GM21717 (cell line): Measurements from ENCODE around the gene RAI14.

Source experiments
- ATAC-seq: cut with Tn5 transposase; IDR thresholded peaks from one replicate; pipeline ENCODE4 v1.9.1; 2021; ENCODE audit warnings: mild to moderate bottlenecking, moderate library complexity; ENCODE audit not compliant: unreplicated experiment

RAI14 gene

GRCh38 chr5:34656001-34656699 is at the start of gene RAI14:
Gene RAI14, plus strand, starts transcription at chr5:34656328. Its CDS starts 30,592 bp downstream, at chr5:34686920.
- ATAC-seq: no peak

DNA sequence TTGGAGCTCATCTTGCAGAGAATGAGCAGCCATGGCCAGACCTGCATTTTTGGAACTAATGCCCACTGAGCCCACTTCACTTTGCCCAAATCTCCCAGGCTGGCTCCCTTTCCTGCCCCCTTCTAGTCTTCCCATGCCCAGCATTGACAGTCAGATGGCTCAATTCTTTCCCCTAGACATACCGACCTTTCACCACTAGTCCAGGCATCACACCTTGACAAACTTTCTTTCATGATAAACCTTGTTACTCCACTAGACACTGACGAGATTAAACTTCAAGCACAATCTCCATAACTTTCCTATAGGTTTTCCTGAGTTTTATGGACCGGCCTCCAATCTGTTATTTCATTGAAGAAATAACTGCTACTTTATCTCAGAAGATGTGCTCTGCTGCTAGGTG is 47.8 kb upstream of the RAI14 start:
- ATAC-seq: no peak

DNA sequence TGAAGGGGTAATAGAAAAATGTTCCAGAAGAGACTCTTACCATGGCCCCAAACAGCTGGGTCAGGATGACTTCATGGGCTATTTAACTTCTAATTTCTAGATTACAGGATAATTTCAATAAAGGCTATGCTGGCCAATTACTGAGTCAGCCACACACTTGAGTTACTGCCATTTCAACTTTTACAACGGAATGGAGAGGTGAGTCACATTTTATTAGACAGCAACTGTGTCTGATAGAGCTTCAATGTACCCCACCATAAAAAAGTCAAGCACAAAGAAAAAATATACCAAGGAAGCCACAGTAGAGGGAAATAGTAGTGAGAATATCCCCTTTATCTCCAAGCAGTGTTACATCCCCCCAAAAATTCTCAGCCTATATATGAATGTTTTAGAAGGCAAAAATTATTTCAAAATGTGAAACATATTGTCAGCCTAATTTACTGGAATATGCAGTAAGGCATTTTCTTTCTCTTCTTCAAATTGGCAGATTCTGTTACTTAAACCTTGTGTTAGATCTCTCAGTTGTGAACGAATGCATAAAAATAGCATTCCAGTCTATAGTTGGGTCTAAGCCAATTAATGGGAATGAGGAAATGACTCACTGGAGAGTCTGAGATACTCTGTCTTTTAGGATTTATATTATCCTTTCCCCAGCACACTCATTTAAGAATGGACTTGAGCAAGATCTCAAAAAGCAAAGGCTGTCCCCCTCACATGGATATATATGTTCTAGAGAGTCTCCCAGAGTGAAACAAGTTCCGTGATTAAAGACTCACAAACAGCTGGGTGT is 47.1 kb upstream of the RAI14 start:
- ATAC-seq: no peak

DNA sequence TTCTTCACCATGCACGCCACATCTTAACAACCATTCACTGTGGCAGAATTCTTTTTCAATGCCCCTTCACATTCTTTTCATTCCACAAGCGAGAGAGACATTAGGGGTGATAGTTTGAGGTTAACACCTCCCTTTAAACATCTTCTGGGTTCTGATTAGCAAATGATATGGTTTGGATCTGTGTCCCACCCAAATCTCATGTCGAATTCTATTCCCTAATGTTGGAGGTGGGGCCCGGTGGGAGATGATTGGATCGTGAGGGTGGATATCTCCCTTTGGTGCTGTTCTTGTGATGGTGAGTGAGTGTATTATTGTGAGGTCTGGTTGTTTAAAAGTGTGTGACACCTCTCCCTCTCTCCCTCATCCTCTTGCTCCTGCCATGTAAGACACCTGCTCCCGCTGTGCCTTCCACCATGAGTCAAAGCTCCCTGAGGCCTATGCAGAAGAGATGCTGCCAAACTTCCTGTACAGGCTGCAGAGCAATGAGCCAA is 46.1 kb upstream of the RAI14 start:
- ATAC-seq: no peak

DNA sequence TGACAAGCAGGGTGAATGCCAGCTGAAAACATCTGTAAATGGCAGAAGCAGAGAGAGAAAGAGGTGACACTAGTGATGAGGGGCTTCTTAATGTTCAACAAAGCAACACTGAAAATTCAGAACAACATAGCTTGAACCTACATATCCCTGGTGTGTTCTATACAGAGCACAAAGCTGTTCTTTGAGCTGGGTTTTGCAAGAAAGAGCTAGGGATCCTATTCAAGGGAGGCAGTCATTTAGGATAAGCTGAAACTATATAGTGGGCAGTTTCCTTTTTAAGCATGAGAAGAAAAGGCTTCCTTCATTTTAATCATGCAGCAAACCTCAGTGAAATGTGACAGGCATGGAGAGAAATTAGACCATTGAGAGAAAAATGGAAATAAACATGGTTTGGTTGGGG is 45.6 kb upstream of the RAI14 start:
- ATAC-seq: no peak

GRCh38 chr5:34611464-34612415 is 44.4 kb upstream of the RAI14 start:
- ATAC-seq: no peak

DNA sequence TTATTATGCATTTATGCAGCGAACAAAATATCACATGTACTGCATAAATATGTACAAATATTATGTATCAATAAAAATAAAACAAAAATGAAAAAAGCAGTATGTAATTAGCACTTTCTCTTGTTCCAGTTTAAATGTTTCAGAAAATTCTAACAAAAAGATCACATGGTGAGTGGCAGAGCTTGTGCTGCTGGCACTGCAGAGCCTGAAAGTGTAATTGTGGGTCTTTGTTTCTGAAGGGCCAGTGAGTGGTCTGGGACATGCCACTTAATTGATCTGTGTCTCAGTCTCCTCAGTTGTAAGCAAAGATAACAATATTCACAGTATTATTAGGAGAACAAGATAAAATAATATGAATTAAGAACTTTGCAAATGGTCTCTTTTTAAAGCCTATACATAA is 39.5 kb upstream of the RAI14 start:
- ATAC-seq: no peak

DNA sequence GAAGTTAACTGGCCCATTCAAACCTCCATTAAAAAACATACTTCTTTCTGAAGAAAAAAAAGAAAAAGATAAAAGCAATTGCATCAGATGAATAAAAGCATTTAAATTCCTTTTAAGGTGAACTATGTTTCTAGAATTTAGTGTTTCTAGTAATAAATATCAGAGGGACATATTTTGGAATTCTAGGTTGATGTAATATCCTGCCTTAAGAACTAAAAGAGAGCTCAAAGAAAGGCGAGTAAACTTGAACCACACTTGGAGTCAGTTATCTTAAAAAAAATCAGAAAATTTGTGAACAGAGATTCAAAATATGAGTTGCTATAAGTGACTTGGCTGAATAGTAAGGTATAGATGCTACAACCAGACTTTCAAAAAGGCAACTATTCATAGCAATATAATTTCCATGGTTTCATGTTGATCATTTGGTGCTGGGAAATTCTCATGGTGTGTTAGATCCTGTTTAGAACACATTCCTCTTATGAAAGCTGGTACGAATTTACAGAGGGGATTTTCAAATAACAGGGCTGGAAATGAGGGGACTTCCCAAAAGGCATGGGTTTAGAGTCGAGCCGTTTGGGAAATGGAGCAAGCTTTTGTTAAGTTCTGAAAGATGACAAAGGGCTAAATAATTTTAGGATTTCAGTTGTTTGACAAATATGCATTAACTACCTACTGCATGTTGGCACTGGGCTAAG is 37.6 kb upstream of the RAI14 start:
- ATAC-seq: no peak

DNA sequence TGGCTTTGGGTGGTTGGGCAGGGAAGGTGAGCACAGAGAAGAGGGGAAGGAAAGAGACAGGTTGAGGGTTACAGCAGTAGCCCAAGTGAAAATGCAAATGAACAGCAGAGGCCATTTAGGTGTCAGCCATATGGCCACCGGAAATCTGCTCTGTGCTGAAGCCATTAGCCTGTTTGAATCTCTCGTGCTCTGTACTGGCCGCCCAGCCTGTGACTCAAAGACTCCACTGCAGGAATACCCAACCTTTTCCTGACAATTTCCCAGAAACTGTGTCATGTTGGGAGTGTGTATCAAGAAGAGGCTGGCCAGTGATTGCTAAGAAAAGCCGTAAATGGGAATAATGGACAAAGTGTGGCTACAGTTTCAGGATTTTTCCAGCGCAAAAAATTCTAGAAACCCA is 35.9 kb upstream of the RAI14 start:
- no peak for ATAC-seq

- ATAC-seq: no peak
Observed at GRCh38 chr5:34621277-34622097, 34.6 kb upstream of the RAI14 start.

GRCh38 chr5:34622098-34622400 is 34.1 kb upstream of the RAI14 start:
- no peak for ATAC-seq

DNA sequence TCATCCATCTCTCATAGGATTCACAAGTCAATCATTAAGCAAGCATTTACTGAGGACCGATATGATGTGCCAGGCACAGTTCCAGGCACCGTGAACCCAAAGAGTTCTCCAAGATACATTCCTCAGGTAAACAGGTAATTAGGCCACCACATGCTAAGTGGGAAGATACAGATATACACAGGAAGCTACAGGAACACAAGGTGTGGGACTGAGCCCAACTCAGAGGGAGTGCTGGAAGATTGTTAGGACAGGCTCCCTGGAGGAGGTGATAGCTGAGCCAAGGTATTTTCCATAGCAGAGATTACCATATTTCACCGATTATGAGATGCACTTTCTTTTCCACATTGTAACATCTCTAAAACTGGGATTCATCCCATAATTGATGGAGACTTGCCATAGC is 31.4 kb upstream of the RAI14 start:
- no peak for ATAC-seq

DNA sequence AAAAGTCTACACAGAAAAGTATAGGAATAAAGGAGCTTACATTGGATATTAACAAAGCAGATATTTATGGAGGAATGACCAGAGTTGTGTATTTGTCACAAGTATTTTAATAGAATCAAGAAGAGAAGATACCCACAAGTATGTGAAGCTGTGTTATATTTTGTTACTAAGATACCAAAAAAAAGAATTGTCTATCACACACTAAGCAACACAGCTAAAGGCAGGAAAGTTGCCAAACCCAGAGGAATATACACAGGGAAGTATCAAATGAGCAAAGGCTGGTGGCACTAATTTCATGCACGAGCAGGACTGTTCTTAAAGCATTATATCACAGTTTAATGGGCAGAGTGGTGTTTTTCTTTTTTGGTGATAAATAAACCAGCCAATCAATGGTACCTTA is 30.9 kb upstream of the RAI14 start:
- no peak for ATAC-seq

GRCh38 chr5:34626036-34626435 is 30.1 kb upstream of the RAI14 start:
- ATAC-seq: no peak

GRCh38 chr5:34626751-34627150 is 29.4 kb upstream of the RAI14 start:
- ATAC-seq: no peak

GRCh38 chr5:34627794-34628193 is 28.3 kb upstream of the RAI14 start:
- no peak for ATAC-seq

- no peak for ATAC-seq
Observed at GRCh38 chr5:34628373-34628772, 27.8 kb upstream of the RAI14 start.

- no peak for ATAC-seq
Observed at GRCh38 chr5:34630596-34630995, 25.5 kb upstream of the RAI14 start.

DNA sequence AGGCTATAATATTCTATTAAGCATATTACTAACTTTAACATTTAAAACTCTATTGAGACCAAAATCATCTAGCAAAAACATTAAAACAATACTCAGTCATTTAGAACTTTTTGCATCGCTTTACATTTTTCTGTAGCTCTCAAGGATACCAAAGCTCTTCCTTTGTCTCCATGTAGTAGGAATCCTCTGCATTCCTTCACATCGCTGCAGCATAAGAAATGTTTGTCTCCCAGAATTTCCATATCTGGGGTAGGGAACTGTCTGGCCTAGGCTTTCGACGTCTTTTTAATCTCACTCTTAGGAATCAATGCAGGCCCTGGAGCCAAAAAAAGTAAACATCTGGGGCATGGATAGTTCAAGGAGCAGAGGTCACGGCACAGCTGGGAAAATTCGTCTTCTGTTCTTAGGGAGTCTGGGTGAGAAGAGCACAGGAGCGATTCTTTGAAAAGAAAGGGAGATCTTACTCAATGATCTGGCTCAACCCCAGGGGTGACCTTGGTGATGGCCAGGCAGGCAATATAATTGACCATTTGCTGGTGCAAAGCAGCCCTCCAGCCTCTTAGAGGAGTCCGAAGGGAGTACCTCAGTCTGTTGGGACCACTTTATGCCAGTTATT is 23.2 kb upstream of the RAI14 start:
- ATAC-seq: no peak
